Memory B cell (primary cell): Measurements from ENCODE around the gene SLC8B1.

Source experiments
- ATAC-seq: fragments of 150-1000 bp; cut with Tn5 transposase; 2 replicates; pipeline ENCODE4 v1.10.0; 2021; ENCODE audit warnings: low read depth, mild to moderate bottlenecking, moderate library complexity
- DNase-seq, 2 donors: peaks; one replicate each; pipeline ENCODE4 v3.0.0; 2022; ENCODE audit warnings: low spot score in 2 of 2
- H3K27ac Mint-ChIP-seq: one replicate; pipeline ENCODE4 v1.8.0; 2022; ENCODE audit warnings: mild to moderate bottlenecking, moderate library complexity, mixed read lengths
- H3K27me3 Mint-ChIP-seq: one replicate; pipeline ENCODE4 v1.8.0; 2022; ENCODE audit warnings: mixed read lengths
- H3K36me3 Mint-ChIP-seq: one replicate; pipeline ENCODE4 v1.8.0; 2022; ENCODE audit warnings: mild to moderate bottlenecking, mixed read lengths
- H3K4me1 Mint-ChIP-seq: one replicate; pipeline ENCODE4 v1.8.0; 2022; ENCODE audit warnings: mixed read lengths
- H3K4me3 Mint-ChIP-seq: one replicate; pipeline ENCODE4 v1.8.0; 2022; ENCODE audit warnings: mild to moderate bottlenecking, moderate library complexity, mixed read lengths
- H3K9me3 Mint-ChIP-seq: one replicate; pipeline ENCODE4 v1.8.0; 2022; ENCODE audit warnings: mixed read lengths

SLC8B1 gene

DNA sequence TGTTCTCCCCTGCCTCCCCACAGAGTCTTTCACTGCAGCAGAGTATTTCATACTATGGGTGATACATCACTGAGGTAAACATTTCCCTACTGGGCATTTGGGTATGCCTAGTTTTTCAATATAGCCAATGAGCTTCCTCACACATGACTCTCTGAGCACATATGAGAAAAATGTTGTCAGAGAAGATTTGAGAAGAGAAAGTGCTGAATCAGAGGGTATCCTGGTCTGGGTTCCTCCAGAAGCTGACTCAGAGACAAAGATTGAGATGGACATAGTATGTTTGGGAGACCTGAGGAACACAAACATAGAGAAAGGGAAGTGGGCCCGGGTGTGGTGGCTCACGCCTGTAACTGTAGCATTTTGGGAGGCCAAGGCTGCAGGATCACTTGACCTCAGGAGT is 12.6 kb downstream of the SLC8B1 start:
- Mint-ChIP-seq H3K27me3 (no peaks in the 10 kb centered on the region), H3K9me3 (no peaks in the 10 kb centered on the region), H3K4me1 (peaks cover 3% of the 10 kb centered on the region), H3K36me3 (peaks cover 36% of the 10 kb centered on the region), H3K4me3 (no peak overlapping the region), H3K27ac (no peak overlapping the region)
- ATAC-seq: no peak
- DNase-seq: no peak

DNA sequence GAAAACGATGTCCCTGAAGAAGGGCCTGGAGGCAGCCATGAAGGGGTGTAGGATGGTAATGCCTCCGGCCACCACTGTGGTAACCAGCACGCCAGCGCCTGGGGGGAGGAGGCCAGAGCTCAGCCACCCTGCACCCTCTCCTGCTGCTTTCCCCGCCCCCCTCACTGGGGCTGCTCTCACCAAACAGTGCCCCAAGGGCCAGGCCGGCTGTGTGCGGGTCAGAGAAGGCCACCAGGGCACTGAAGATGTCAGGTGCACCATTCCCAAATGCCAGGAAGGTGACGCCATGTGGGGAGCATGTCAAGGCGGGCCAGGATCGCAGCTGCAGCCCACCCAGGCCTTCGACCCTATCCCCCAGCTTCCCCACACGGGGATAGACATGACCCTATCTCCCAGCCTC is 14.5 kb downstream of the SLC8B1 start:
- Mint-ChIP-seq H3K4me3 (no peak overlapping the region), H3K27me3 (no peaks in the 10 kb centered on the region), H3K9me3 (no peaks in the 10 kb centered on the region), H3K4me1 (peaks cover 3% of the 10 kb centered on the region), H3K27ac (no peak overlapping the region), H3K36me3 (peaks cover 36% of the 10 kb centered on the region)
- DNase-seq: no peak
- ATAC-seq: no peak

DNA sequence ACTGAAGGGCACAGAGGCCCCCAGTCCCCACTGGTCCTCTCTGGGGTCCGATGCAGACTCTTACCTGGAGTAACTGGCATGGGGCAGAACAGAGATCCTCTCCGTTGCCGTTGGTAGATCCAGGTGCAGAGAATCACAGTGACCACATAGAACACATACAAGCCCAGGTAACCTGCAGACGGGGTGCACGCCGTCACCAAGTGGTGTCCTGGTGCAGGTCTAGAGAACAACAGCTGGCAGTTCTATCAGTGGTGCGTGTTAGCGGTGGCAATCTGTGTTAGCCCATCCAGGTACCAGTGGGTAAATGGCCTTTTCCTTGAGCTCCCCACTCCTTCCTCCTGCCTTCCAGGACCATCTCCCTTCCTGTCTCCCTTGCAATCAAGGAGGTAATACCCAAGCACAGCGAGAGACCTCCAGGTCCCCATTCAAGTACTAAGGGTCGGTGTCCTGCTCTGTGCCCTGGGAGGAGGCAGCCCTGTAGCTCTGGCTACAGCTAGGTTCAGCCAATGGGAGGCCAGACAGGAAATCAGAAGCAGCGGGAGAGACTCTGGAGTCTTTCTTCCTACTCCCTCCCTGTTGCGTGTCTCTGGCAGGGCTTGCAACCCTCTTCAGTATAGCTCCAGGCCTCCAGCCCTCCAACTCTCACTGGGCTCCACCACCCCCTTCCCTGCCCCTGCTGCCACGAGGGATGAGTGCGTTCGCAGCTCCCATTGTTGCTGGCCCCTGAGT is 15.8 kb downstream of the SLC8B1 start:
- Mint-ChIP-seq H3K4me3 (no peak overlapping the region), H3K36me3 (peaks cover 41% of the 10 kb centered on the region), H3K27ac (no peak overlapping the region), H3K9me3 (no peaks in the 10 kb centered on the region), H3K27me3 (no peaks in the 10 kb centered on the region), H3K4me1 (no peaks in the 10 kb centered on the region)
- ATAC-seq (no peak), DNase-seq (no peak)

DNA sequence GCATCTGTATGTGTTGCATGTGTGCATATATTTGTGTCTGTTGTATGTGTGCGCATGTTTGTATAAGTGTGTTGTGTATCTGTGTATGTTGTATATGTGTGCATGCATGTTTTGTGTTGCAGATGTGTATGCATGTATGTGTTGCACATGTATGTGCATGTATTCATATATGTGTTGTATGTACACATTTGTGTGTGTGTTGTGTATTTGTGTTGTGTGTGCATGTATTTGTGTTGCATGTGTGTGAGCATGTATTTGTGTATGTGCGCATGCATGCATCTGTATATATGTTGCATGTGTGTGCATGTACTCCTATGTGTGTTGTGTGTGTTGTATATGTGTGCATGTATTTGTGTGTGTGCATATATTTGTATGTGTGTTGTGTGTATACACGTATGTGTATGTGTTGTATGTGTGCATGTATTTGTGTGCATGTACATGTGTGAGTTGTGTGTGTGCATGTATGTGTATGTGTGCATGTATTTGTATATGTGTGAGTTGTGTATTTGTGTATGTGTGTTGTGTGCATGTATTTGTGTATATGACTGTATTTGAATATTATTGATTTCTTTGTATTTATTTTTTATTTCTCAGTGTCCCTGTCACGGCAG is 16.8 kb downstream of the SLC8B1 start:
- DNase-seq (no peak), ATAC-seq (no peak)
- Mint-ChIP-seq H3K4me1 (no peaks in the 10 kb centered on the region), H3K4me3 (no peak overlapping the region), H3K27ac (no peak overlapping the region), H3K9me3 (no peaks in the 10 kb centered on the region), H3K36me3 (peaks cover 42% of the 10 kb centered on the region), H3K27me3 (no peaks in the 10 kb centered on the region)

DNA sequence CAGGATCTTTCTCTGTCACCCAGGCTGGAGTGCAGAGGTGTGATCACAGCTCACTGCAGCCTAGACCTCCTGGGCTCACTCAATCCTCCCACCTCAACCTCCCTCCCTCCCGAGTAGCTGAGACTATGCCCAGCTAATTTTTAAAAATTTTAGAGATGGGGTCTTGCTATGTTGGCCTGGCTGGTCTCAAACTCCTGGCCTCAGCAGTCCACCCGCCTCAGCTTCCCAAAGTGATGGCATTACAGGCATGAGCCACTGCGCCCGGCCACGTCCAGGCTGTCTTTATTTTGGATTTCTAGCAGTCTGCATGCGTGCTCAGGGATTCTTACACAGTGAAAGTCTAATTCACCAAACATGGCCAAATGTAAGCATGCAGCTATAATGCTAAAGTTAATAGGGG is 17.8 kb downstream of the SLC8B1 start:
- Mint-ChIP-seq H3K4me1 (no peaks in the 10 kb centered on the region), H3K36me3 (peaks cover 37% of the 10 kb centered on the region), H3K27me3 (no peaks in the 10 kb centered on the region), H3K27ac (no peak overlapping the region), H3K4me3 (no peak overlapping the region), H3K9me3 (no peaks in the 10 kb centered on the region)
- DNase-seq (no peak), ATAC-seq (no peak)

DNA sequence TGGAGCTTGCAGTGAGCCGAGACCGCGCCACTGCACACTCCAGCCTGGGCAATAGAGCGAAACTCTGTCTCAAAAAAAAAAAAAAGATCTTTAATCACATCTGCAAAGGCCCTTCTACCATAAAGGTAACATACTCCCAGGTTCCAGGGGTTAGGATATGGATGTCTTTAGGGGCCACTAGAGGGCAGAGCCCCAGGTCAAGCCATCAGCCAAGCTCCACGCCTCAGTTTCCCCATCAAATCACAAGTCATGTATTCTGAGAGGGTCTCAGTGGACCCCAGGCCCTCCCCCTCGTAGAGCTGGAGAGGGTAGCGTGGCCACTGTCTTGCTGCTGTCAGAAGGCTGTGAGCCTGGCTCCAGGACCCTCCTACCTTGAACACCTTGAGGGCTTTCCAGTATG is 18.8 kb downstream of the SLC8B1 start:
- H3K9me3 Mint-ChIP-seq: no peaks in the 10 kb centered on the region
- no peaks in the 10 kb centered on the region for H3K4me1 Mint-ChIP-seq
- no peak for DNase-seq

DNA sequence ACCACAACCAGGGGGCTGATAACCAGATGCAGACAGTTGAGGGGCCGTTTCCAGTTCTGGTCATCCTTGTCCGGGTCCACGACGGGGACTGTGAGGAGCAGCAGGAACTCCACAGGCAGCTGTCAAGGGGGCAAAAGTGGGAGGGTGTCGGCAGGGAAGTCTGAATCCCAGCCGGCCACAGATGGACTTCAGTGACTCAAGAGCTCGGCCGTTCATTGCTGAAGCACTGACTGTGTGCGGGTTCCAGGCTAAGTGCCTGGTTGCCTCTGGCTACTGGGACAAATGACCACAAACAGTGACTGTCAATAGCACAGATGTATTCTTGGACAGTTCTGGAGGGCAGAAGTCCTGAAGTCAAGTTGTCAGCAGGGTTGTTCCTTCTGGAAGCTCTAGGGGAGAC is 19.6 kb downstream of the SLC8B1 start:
- Mint-ChIP-seq H3K36me3 (peaks cover 32% of the 10 kb centered on the region), H3K4me1 (no peaks in the 10 kb centered on the region), H3K27me3 (no peaks in the 10 kb centered on the region), H3K27ac (no peak overlapping the region), H3K4me3 (no peak overlapping the region), H3K9me3 (no peaks in the 10 kb centered on the region)
- ATAC-seq (no peak), DNase-seq (no peak)

More for the DNA sequence above, 18.8 kb downstream of the SLC8B1 start:
- Mint-ChIP-seq H3K4me3 (no peak overlapping the region), H3K27me3 (no peaks in the 10 kb centered on the region), H3K36me3 (peaks cover 34% of the 10 kb centered on the region), H3K27ac (no peak overlapping the region)
- ATAC-seq: no peak

DNA sequence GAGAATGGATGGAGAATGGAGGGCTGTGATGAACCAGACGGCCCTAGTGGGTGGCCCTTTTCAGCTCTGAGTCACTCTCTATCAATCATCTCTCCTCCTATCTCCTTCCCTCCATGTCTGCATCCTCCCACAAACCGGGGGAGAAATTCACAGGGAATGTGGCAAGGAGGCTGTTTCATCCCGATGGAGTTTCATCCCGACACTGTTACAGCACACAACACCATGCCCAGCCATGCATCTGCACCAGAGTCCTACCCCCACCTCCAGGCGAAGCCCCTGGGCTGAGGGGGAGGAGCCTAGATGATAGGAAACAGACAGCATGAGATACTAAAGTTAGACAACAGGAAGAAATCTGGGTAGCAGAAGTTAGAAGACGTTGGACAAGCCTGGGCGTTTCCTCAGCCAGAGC is 20.8 kb downstream of the SLC8B1 start:
- H3K36me3 Mint-ChIP-seq: peaks cover 29% of the 10 kb centered on the region
- H3K4me1 Mint-ChIP-seq: no peaks in the 10 kb centered on the region
- DNase-seq: no peak
- no peak overlapping the region for H3K4me3 Mint-ChIP-seq
- no peak for ATAC-seq
- no peaks in the 10 kb centered on the region for H3K9me3 Mint-ChIP-seq
- no peak overlapping the region for H3K27ac Mint-ChIP-seq
- no peaks in the 10 kb centered on the region for H3K27me3 Mint-ChIP-seq

DNA sequence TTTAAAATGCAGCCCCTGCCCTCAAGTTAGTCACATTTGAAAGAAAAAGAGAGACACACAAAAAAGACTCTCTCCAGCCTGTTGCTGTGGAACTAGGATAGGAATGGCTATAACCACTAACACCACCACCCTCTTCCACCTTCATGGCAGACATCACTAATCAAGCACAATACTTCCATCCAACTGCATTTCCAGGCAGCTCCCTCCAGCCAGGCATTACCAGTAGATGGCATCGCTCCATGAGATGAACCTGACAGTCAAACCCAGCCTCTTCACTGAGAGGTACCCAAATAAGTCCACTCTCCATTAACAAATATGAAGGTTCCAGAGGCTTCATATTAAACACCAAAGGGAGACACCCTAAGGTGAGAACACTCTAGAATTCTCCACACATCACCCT is 24.4 kb downstream of the SLC8B1 start:
- Mint-ChIP-seq H3K4me3 (no peak overlapping the region), H3K4me1 (no peaks in the 10 kb centered on the region), H3K36me3 (peaks cover 25% of the 10 kb centered on the region), H3K27me3 (no peaks in the 10 kb centered on the region), H3K27ac (peak overlapping the region; percentile 12), H3K9me3 (no peaks in the 10 kb centered on the region)
- ATAC-seq: no peak
- DNase-seq: no peak

DNA sequence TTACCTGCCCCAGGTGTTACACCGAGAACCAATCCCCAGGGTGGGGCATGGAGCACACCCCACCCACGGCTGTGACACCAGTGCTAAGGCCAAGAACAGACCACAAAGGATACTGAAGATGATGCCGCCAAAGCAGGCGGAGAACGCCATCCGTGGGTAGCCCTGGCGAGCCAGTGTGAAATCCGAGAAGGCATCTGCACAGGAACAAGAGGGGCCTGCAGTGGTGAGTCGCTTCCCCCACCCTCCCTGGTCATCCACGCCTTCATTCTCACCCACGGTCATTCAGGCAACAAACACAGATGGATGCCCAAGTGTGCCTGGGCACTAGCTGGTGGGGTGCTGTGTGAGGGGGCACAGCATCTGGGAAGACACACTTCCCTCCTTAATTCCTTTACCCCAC is 28.5 kb downstream of the SLC8B1 start:
- Mint-ChIP-seq H3K9me3 (no peaks in the 10 kb centered on the region), H3K4me3 (no peak overlapping the region), H3K36me3 (peaks cover 19% of the 10 kb centered on the region), H3K4me1 (peaks cover 10% of the 10 kb centered on the region), H3K27me3 (no peaks in the 10 kb centered on the region), H3K27ac (no peak overlapping the region)
- DNase-seq (no peak), ATAC-seq (no peak)

DNA sequence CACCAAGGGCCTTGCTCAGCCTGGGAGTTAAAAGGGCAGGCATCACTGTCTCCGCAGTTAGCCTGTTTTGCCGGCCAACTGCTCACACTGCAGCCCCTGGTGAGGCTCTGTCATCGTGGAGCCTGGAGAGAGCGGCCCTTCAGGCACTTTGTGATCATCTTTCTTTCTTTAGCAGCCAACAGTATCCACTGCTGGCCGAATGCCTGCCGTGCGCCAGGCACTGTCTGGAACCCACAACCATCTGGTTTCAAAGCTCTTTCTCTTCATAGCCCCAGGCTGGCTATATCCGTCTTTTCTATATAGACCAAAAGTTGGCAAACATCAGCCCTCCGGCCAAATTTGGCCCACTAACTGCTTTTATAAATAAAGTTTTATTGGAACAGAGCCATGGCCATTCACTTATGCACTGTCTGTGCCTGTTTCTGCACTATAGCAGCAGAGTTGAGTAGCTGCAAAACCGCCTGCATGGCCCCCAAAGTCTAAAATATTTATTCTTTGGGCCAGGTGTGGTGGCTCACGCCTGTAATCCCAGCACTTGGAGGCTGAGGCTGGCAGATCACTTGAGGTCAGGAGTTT is 29.5 kb downstream of the SLC8B1 start:
- H3K9me3 Mint-ChIP-seq: no peaks in the 10 kb centered on the region
- no peak overlapping the region for H3K4me3 Mint-ChIP-seq
- H3K27ac Mint-ChIP-seq: no peak overlapping the region
- ATAC-seq (no peak), DNase-seq (no peak)
- peaks cover 10% of the 10 kb centered on the region for H3K4me1 Mint-ChIP-seq
- H3K27me3 Mint-ChIP-seq: no peaks in the 10 kb centered on the region
- H3K36me3 Mint-ChIP-seq: peaks cover 19% of the 10 kb centered on the region

DNA sequence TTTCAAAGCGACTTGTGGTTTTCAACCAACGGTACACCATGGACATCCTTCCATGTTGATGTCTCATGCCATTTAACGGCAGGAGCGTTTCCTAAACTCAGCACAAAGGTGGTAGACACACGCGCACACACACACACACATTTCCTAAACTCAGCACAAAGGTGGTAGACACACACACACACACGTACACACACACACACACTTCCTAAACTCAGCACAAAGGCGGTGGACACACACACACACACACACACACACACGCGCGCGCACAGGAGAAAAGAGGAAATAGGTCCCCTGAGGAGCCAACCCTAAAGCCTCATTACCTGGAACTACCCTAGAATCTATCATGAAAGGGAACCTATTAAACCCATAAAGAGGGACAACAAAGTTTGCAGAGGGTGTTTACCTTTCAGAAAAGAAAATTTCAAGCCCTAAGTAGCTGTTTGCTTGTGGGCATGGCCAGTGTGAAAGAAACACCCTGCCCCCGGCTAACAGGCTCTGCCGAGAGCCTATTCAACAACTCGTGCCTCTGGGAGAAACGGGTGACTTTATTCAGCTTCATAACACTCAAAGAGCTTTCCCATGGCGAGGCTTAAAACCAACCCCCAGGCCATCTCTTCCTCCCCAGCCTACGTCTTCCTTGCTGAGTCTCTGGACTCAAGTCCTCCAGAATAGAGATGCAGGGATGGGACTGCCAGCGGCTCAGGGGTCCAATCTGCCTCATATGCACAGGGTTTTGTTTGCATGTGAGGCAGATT is 31.8 kb downstream of the SLC8B1 start:
- H3K9me3 Mint-ChIP-seq: no peaks in the 10 kb centered on the region
- H3K4me1 Mint-ChIP-seq: peaks cover 15% of the 10 kb centered on the region
- peaks cover 14% of the 10 kb centered on the region for H3K36me3 Mint-ChIP-seq
- DNase-seq (peak; percentile 32 to 52), ATAC-seq (peak; percentile 85)
- no peak overlapping the region for H3K4me3 Mint-ChIP-seq
- H3K27me3 Mint-ChIP-seq: no peaks in the 10 kb centered on the region
- H3K27ac Mint-ChIP-seq: peak overlapping the region; percentile 87

DNA sequence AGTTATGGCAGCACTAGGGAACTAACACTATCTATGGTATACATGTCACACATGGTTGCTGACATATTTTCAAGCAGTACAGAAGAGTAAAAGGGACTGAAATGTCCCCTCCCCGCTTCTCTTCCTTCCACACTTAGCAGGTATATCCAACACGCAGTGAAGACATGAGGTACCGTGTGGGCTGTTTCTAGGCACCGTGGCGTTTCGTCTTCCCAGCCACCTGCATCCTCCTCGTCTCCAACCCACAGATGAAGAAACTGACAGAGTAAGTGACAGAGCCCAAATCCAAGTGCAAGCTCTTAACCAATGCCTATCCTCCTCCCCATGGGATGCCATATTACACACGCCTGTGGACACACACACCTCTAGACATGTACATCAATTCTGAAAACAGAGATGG is 32.4 kb downstream of the SLC8B1 start:
- peaks cover 15% of the 10 kb centered on the region for H3K4me1 Mint-ChIP-seq

DNA sequence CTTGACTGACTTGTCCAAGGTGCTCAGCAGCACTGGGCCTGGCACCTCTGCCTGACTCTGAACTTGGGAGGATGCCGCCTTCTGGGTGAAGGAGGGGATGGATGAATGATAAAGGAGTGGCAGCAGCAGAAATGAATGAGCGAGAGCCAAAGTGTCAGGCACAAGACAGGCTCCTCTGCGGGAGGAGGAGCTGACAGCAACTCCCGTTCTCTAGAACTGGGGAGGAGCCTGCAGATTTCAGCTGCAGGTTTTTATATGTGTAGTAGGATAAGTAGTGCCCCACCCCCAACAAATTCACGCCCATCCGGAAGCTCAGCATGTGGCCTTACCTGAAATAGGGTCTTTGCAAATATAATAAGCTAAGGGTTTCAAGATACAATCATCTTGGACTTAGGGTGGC is 33.1 kb downstream of the SLC8B1 start:
- no peak for DNase-seq
- H3K27ac Mint-ChIP-seq: no peak overlapping the region
- no peaks in the 10 kb centered on the region for H3K9me3 Mint-ChIP-seq
- no peak for ATAC-seq
- no peaks in the 10 kb centered on the region for H3K27me3 Mint-ChIP-seq
- peaks cover 15% of the 10 kb centered on the region for H3K4me1 Mint-ChIP-seq
- H3K36me3 Mint-ChIP-seq: peaks cover 10% of the 10 kb centered on the region
- no peak overlapping the region for H3K4me3 Mint-ChIP-seq

More for the DNA sequence above, 32.4 kb downstream of the SLC8B1 start:
- H3K9me3 Mint-ChIP-seq: no peaks in the 10 kb centered on the region
- DNase-seq (no peak), ATAC-seq (no peak)
- no peak overlapping the region for H3K4me3 Mint-ChIP-seq
- H3K27me3 Mint-ChIP-seq: no peaks in the 10 kb centered on the region
- H3K27ac Mint-ChIP-seq: peak overlapping the region; percentile 87
- peaks cover 14% of the 10 kb centered on the region for H3K36me3 Mint-ChIP-seq
